GM23338 (cell line): ENCODE results near the gene FBXL19. TPM values are rescaled to one million over a fixed set of nuclear protein-coding genes. Genes with fewer than 3 reads are reported as not detected.

ENCODE experiments used
- ATAC-seq: fragments of 200-7000 bp; cut with Tn5 transposase; 3 replicates; pipeline ENCODE4 v1.9.1; 2020
- DNase-seq: peaks from one replicate; pipeline ENCODE4 v3.0.0-alpha.2; 2015; ENCODE audit warnings: low spot score
- H2AFZ ChIP-seq: fragments of 200-600 bp; sonication (generic); 2 replicates; pipeline ENCODE4 v1.8.0; 2016; ENCODE audit warnings: antibody characterized with exemption, mild to moderate bottlenecking, moderate library complexity
- H3F3A ChIP-seq: fragments of 200-600 bp; sonication (generic); replicated peaks from 2 replicates; pipeline ENCODE4 v1.8.0; 2017; ENCODE audit warnings: antibody characterized with exemption, mixed run types, low read depth
- H3K27ac ChIP-seq: fragments of 200-600 bp; sonication (generic); 2 replicates; pipeline ENCODE4 v1.6.1; 2016; ENCODE audit warnings: low read depth
- H3K27me3 ChIP-seq: fragments of 200-600 bp; sonication (generic); 2 replicates; pipeline ENCODE4 v1.8.0; 2016; ENCODE audit warnings: mild to moderate bottlenecking, mixed run types, moderate library complexity; ENCODE audit not compliant: insufficient read depth
- H3K36me3 ChIP-seq: fragments of 200-600 bp; sonication (generic); 2 replicates; pipeline ENCODE4 v1.8.0; 2016; ENCODE audit warnings: mild to moderate bottlenecking; ENCODE audit not compliant: insufficient read depth
- H3K4me1 ChIP-seq: fragments of 200-600 bp; sonication (generic); 2 replicates; pipeline ENCODE4 v1.8.0; 2016; ENCODE audit warnings: mild to moderate bottlenecking, moderate library complexity; ENCODE audit not compliant: insufficient read depth
- H3K4me2 ChIP-seq: fragments of 200-600 bp; sonication (generic); 2 replicates; pipeline ENCODE4 v1.7.1; 2017; ENCODE audit warnings: mixed run types
- H3K4me3 ChIP-seq: fragments of 200-600 bp; sonication (generic); 2 replicates; pipeline ENCODE4 v1.6.1; 2016; ENCODE audit warnings: mixed run types
- H3K79me2 ChIP-seq: fragments of 200-600 bp; sonication (generic); replicated peaks from 2 replicates; pipeline ENCODE4 v1.8.0; 2017; ENCODE audit warnings: mild to moderate bottlenecking; ENCODE audit not compliant: insufficient read depth
- H3K9me2 ChIP-seq: fragments of 200-600 bp; sonication (generic); 2 replicates; pipeline ENCODE4 v1.8.0; 2017; ENCODE audit not compliant: insufficient read depth
- H4K20me1 ChIP-seq: fragments of 200-600 bp; sonication (generic); replicated peaks from 2 replicates; pipeline ENCODE4 v1.8.0; 2017; ENCODE audit warnings: mild to moderate bottlenecking; ENCODE audit not compliant: insufficient read depth
- H3K27ac Mint-ChIP-seq: 2 replicates; pipeline ENCODE4 v1.8.0; 2020; ENCODE audit warnings: inconsistent platforms, mild to moderate bottlenecking, moderate library complexity, mixed read lengths
- H3K27me3 Mint-ChIP-seq: 3 replicates; pipeline ENCODE4 v1.8.0; 2022; ENCODE audit warnings: low read depth, mild to moderate bottlenecking, moderate library complexity, mixed read lengths, inconsistent platforms; ENCODE audit not compliant: insufficient read depth, poor library complexity
- H3K36me3 Mint-ChIP-seq: 3 replicates; pipeline ENCODE4 v1.8.0; 2021; ENCODE audit warnings: low read depth, mild to moderate bottlenecking, inconsistent platforms, moderate library complexity, mixed read lengths
- H3K4me1 Mint-ChIP-seq: 3 replicates; pipeline ENCODE4 v1.8.0; 2020; ENCODE audit warnings: mild to moderate bottlenecking, inconsistent platforms, mixed read lengths
- H3K4me3 Mint-ChIP-seq: 3 replicates; pipeline ENCODE4 v1.8.0; 2021; ENCODE audit warnings: moderate library complexity, mild to moderate bottlenecking, inconsistent platforms, mixed read lengths
- H3K9me3 Mint-ChIP-seq: 3 replicates; pipeline ENCODE4 v1.8.0; 2020; ENCODE audit warnings: moderate library complexity, mild to moderate bottlenecking, inconsistent platforms, mixed read lengths
- CREB1 ChIP-seq: fragments of 250-450 bp; sonication (Bioruptor Pico); IDR thresholded peaks from 2 replicates; pipeline ENCODE4 v1.5.0; 2020; ENCODE audit warnings: low read depth, mild to moderate bottlenecking, moderate library complexity
- EZH2 ChIP-seq: fragments of 200-600 bp; sonication (generic); IDR thresholded peaks from one replicate; pipeline ENCODE4 v1.8.0; 2017; ENCODE audit warnings: antibody characterized with exemption, mild to moderate bottlenecking, low read depth; ENCODE audit not compliant: unreplicated experiment
- EZH2phosphoT487 ChIP-seq: fragments of 200-600 bp; sonication (generic); IDR thresholded peaks from one replicate; pipeline ENCODE4 v1.8.1; 2018; ENCODE audit warnings: antibody characterized with exemption; ENCODE audit not compliant: unreplicated experiment
- JUNB ChIP-seq: IDR thresholded peaks from one replicate; pipeline ENCODE4 v1.6.1; 2016; ENCODE audit warnings: antibody characterized with exemption; ENCODE audit not compliant: unreplicated experiment
- NANOG ChIP-seq: IDR thresholded peaks from 2 replicates; pipeline ENCODE4 v1.6.1; 2016; ENCODE audit warnings: antibody characterized with exemption, borderline replicate concordance
- POLR2AphosphoS5 ChIP-seq: IDR thresholded peaks from 2 replicates; pipeline ENCODE4 v1.6.1; 2016; ENCODE audit warnings: antibody characterized with exemption, low read depth
- STAT1 ChIP-seq: IDR thresholded peaks from one replicate; pipeline ENCODE4 v1.6.1; 2016; ENCODE audit warnings: antibody characterized with exemption; ENCODE audit not compliant: unreplicated experiment
- ZNF114 ChIP-seq: fragments of 250-450 bp; sonication (Bioruptor Pico); IDR thresholded peaks from 2 replicates; pipeline ENCODE4 v1.5.0; 2020; ENCODE audit warnings: mild to moderate bottlenecking, moderate library complexity
- ZNF331 ChIP-seq: fragments of 250-450 bp; sonication (Bioruptor Pico); IDR thresholded peaks from 2 replicates; pipeline ENCODE4 v1.5.0; 2020; ENCODE audit warnings: low read depth, mild to moderate bottlenecking, moderate library complexity
- polyA plus RNA-seq: library from polyadenylated mRNA; unstranded; fragments of >200 nt; fragmentation: Nextera tagmentation; extraction: Ambion mirVana; gene quantifications from 2 replicates; pipeline ENCODE4 v1.2.1, GENCODE V29; 2016
- total RNA-seq: library from RNA; depleted of rRNA; stranded (reverse); fragments of >200 nt; shearing (Covaris generic); gene quantifications from 2 replicates; pipeline ENCODE4 v1.2.3, GENCODE V29; 2014
- TF ChIP-seq, protein P1 (sequence below): IDR thresholded peaks from 2 replicates; pipeline ENCODE4 v1.6.1; 2016; ENCODE audit warnings: antibody characterized with exemption
- TF ChIP-seq, protein P2 (sequence below), 2 experiments: fragments of 200-600 bp in 1 of 2; sonication (generic) in 1 of 2; conservative IDR thresholded peaks; 2 replicates each; pipeline versions ENCODE4 v1.5.1 to v1.6.1; 2016 to 2017; ENCODE audit warnings: antibody characterized with exemption in 2 of 2, low read depth in 2 of 2, mild to moderate bottlenecking in 2 of 2, moderate library complexity in 1 of 2
- TF ChIP-seq, protein P3 (sequence below): fragments of 250-450 bp; sonication (Bioruptor Pico); IDR thresholded peaks from 2 replicates; pipeline ENCODE4 v1.5.0; 2020; ENCODE audit warnings: mild to moderate bottlenecking, moderate library complexity
- TF ChIP-seq, protein P4 (sequence below): IDR thresholded peaks from one replicate; pipeline ENCODE4 v1.6.1; 2018; ENCODE audit warnings: antibody characterized with exemption; ENCODE audit not compliant: unreplicated experiment

FBXL19 gene
- total and polyA plus RNA-seq, 2 experiments from 2014 or later, result 12.5 to 71.5 TPM

DNA sequence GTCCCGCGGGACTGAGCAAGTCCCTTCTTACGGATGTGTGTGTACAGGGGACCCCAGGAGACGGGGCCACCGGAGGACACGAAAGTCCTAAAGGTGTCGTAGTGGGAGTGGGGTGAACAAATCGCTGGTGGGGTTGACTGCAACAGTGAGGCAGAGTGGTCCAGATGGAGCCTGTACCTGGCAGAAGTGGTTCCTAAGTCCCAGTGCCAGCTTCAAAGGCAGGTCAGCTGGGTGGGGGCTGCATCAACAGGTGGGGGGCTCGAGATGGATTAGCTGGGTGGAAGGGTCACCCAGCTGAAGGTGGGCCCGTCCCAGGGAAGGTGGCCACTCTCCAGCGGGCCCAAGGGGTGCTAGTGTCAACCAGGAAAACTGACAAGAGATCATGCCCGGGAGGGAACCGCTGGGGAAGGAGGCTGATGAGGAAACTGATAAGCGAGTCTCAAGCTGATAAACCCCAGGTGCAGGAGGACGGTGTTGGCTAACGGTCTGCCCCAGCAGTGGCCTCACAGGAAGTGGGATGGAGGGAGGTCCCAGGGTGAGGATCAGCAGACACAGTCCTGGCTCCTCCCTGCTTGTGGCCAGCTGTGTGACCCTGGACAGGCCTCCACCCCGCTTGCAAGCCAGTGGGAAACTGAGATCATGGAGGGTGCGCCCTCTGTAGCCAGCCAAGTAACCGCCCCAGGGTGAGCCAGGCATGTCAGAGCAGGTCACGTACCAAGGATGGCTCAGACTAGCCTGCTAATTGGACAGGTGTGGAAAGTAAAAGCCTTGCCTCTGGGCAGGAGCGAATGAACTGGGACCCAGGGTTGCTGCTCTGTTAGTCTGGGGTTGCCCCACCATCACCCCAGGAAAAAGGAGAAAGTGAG is 26.5 kb downstream of the FBXL19 start:
- TF ChIP-seq NANOG, result no peak
- TF ChIP-seq, protein P1, sequence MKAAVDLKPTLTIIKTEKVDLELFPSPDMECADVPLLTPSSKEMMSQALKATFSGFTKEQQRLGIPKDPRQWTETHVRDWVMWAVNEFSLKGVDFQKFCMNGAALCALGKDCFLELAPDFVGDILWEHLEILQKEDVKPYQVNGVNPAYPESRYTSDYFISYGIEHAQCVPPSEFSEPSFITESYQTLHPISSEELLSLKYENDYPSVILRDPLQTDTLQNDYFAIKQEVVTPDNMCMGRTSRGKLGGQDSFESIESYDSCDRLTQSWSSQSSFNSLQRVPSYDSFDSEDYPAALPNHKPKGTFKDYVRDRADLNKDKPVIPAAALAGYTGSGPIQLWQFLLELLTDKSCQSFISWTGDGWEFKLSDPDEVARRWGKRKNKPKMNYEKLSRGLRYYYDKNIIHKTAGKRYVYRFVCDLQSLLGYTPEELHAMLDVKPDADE, result 0 out of 2 replicates have a peak, but pooled peaks have one; percentile 30
- TF ChIP-seq, protein P2, sequence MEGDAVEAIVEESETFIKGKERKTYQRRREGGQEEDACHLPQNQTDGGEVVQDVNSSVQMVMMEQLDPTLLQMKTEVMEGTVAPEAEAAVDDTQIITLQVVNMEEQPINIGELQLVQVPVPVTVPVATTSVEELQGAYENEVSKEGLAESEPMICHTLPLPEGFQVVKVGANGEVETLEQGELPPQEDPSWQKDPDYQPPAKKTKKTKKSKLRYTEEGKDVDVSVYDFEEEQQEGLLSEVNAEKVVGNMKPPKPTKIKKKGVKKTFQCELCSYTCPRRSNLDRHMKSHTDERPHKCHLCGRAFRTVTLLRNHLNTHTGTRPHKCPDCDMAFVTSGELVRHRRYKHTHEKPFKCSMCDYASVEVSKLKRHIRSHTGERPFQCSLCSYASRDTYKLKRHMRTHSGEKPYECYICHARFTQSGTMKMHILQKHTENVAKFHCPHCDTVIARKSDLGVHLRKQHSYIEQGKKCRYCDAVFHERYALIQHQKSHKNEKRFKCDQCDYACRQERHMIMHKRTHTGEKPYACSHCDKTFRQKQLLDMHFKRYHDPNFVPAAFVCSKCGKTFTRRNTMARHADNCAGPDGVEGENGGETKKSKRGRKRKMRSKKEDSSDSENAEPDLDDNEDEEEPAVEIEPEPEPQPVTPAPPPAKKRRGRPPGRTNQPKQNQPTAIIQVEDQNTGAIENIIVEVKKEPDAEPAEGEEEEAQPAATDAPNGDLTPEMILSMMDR (conservative IDR thresholded peaks at IDR 0.05; ENCODE audit: low read depth in 2 of 2), result peak; percentile 15 to 43; a peak in 3 of 4 replicates
- peak; percentile 66 for TF ChIP-seq POLR2AphosphoS5
- TF ChIP-seq EZH2, result no peak
- TF ChIP-seq, protein P3, sequence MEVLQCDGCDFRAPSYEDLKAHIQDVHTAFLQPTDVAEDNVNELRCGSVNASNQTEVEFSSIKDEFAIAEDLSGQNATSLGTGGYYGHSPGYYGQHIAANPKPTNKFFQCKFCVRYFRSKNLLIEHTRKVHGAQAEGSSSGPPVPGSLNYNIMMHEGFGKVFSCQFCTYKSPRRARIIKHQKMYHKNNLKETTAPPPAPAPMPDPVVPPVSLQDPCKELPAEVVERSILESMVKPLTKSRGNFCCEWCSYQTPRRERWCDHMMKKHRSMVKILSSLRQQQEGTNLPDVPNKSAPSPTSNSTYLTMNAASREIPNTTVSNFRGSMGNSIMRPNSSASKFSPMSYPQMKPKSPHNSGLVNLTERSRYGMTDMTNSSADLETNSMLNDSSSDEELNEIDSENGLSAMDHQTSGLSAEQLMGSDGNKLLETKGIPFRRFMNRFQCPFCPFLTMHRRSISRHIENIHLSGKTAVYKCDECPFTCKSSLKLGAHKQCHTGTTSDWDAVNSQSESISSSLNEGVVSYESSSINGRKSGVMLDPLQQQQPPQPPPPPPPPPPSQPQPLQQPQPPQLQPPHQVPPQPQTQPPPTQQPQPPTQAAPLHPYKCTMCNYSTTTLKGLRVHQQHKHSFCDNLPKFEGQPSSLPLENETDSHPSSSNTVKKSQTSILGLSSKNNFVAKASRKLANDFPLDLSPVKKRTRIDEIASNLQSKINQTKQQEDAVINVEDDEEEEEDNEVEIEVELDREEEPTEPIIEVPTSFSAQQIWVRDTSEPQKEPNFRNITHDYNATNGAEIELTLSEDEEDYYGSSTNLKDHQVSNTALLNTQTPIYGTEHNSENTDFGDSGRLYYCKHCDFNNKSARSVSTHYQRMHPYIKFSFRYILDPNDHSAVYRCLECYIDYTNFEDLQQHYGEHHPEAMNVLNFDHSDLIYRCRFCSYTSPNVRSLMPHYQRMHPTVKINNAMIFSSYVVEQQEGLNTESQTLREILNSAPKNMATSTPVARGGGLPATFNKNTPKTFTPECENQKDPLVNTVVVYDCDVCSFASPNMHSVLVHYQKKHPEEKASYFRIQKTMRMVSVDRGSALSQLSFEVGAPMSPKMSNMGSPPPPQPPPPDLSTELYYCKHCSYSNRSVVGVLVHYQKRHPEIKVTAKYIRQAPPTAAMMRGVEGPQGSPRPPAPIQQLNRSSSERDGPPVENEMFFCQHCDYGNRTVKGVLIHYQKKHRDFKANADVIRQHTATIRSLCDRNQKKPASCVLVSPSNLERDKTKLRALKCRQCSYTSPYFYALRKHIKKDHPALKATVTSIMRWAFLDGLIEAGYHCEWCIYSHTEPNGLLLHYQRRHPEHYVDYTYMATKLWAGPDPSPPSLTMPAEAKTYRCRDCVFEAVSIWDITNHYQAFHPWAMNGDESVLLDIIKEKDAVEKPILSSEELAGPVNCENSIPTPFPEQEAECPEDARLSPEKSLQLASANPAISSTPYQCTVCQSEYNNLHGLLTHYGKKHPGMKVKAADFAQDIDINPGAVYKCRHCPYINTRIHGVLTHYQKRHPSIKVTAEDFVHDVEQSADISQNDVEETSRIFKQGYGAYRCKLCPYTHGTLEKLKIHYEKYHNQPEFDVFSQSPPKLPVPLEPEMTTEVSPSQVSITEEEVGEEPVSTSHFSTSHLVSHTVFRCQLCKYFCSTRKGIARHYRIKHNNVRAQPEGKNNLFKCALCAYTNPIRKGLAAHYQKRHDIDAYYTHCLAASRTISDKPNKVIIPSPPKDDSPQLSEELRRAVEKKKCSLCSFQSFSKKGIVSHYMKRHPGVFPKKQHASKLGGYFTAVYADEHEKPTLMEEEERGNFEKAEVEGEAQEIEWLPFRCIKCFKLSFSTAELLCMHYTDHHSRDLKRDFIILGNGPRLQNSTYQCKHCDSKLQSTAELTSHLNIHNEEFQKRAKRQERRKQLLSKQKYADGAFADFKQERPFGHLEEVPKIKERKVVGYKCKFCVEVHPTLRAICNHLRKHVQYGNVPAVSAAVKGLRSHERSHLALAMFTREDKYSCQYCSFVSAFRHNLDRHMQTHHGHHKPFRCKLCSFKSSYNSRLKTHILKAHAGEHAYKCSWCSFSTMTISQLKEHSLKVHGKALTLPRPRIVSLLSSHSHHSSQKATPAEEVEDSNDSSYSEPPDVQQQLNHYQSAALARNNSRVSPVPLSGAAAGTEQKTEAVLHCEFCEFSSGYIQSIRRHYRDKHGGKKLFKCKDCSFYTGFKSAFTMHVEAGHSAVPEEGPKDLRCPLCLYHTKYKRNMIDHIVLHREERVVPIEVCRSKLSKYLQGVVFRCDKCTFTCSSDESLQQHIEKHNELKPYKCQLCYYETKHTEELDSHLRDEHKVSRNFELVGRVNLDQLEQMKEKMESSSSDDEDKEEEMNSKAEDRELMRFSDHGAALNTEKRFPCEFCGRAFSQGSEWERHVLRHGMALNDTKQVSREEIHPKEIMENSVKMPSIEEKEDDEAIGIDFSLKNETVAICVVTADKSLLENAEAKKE (CRISPR knock-in tag), result no peak
- TF ChIP-seq ZNF114 (CRISPR knock-in tag), result no peak
- TF ChIP-seq, protein P4, sequence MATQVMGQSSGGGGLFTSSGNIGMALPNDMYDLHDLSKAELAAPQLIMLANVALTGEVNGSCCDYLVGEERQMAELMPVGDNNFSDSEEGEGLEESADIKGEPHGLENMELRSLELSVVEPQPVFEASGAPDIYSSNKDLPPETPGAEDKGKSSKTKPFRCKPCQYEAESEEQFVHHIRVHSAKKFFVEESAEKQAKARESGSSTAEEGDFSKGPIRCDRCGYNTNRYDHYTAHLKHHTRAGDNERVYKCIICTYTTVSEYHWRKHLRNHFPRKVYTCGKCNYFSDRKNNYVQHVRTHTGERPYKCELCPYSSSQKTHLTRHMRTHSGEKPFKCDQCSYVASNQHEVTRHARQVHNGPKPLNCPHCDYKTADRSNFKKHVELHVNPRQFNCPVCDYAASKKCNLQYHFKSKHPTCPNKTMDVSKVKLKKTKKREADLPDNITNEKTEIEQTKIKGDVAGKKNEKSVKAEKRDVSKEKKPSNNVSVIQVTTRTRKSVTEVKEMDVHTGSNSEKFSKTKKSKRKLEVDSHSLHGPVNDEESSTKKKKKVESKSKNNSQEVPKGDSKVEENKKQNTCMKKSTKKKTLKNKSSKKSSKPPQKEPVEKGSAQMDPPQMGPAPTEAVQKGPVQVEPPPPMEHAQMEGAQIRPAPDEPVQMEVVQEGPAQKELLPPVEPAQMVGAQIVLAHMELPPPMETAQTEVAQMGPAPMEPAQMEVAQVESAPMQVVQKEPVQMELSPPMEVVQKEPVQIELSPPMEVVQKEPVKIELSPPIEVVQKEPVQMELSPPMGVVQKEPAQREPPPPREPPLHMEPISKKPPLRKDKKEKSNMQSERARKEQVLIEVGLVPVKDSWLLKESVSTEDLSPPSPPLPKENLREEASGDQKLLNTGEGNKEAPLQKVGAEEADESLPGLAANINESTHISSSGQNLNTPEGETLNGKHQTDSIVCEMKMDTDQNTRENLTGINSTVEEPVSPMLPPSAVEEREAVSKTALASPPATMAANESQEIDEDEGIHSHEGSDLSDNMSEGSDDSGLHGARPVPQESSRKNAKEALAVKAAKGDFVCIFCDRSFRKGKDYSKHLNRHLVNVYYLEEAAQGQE, result no peak
- TF ChIP-seq JUNB, result no peak
- no peak for TF ChIP-seq ZNF331
- TF ChIP-seq EZH2phosphoT487, result no peak
- no peak for TF ChIP-seq CREB1
- no peak for TF ChIP-seq STAT1
- H3K4me3 Mint-ChIP-seq, result peak overlapping the region; percentile 88

More for the DNA sequence above, 26.5 kb downstream of the FBXL19 start:
- H4K20me1 ChIP-seq, result peaks cover 4% of the 10 kb centered on the region
- H3K4me3 ChIP-seq, result peak overlapping the region; percentile 92
- Mint-ChIP-seq H3K27me3 (peaks cover 20% of the 10 kb centered on the region), H3K27ac (peak overlapping the region; percentile 89), H3K9me3 (no peaks in the 10 kb centered on the region), H3K4me1 (peaks cover 34% of the 10 kb centered on the region), H3K36me3 (peaks cover 13% of the 10 kb centered on the region)
- ATAC-seq (peak; percentile 1), DNase-seq (peak; percentile 76)
- H3K36me3 ChIP-seq, result no peaks in the 10 kb centered on the region; the same call in 1 of the 2 replicates
- no peak overlapping the region for H3K27ac ChIP-seq
- H3K27me3 ChIP-seq, result no peaks in the 10 kb centered on the region
- no peaks in the 10 kb centered on the region for H3K79me2 ChIP-seq
- no peaks in the 10 kb centered on the region for H3K9me2 ChIP-seq
- no peak overlapping the region for H2AFZ ChIP-seq
- peaks cover 7% of the 10 kb centered on the region; the same call in 1 of the 2 replicates for H3K4me1 ChIP-seq
- H3K4me2 ChIP-seq, result peak overlapping the region; percentile 98
- H3F3A ChIP-seq, result peaks cover 13% of the 10 kb centered on the region
